A549 (cell line): ENCODE results near the gene MAT2A. TPM values are rescaled to one million over a fixed set of nuclear protein-coding genes. Genes with fewer than 3 reads are reported as not detected.

Experiments used
- ATAC-seq, 2 experiments: fragments of 200-7000 bp in 1 of 2; fragments of >200 bp in 1 of 2; cut with Nextera tagmentation in 1 of 2; cut with Tn5 transposase in 1 of 2; 3 replicates each; pipeline versions ENCODE4 v1.8.0 to v1.9.1; 2018 to 2020; ENCODE audit warnings: mild to moderate bottlenecking in 1 of 2, moderate library complexity in 1 of 2
- CTCF ChIA-PET: fragments of 300-600 bp; sonication (Branson Sonifier 250); formaldehyde crosslinking; extraction: SDS; loops from one replicate; lab custom pipeline; 2021; ENCODE audit warnings: antibody characterized with exemption, inconsistent platforms; lab: Yijun Ruan, JAX
- POLR2A ChIA-PET: fragments of 350-600 bp; formaldehyde crosslinking; extraction: SDS; loops from one replicate; lab custom pipeline; 2021; ENCODE audit warnings: antibody characterized with exemption, inconsistent platforms; lab: Yijun Ruan, JAX
- DNase-seq, 2 experiments: peaks; one replicate each; pipeline versions ENCODE4 v3.0.0 to v3.0.0-alpha.2; 2011 to 2016; ENCODE audit warnings: low read depth in 1 of 2, low spot score in 1 of 2
- FAIRE-seq: peaks from 2 replicates; lab custom pipeline; 2011; peaks lifted over from hg19 to GRCh38; lab: Jason Lieb, UNC
- H3K27ac ChIP-seq, 2 experiments: fragments of >200 bp; sonication (Bioruptor Twin); formaldehyde crosslinking; 3 replicates each; pipeline ENCODE4 v1.5.1; 2016 to 2017
- H3K4me1 ChIP-seq: fragments of >200 bp; sonication (Bioruptor Twin); formaldehyde crosslinking; 3 replicates; pipeline ENCODE4 v1.6.1; 2016
- H3K4me2 ChIP-seq: fragments of >200 bp; sonication (Bioruptor Twin); formaldehyde crosslinking; 3 replicates; pipeline ENCODE4 v1.6.1; 2016
- H3K4me3 ChIP-seq: fragments of >200 bp; sonication (Bioruptor Twin); formaldehyde crosslinking; 3 replicates; pipeline ENCODE4 v1.5.1; 2016
- H3K9me3 ChIP-seq: fragments of >200 bp; sonication (Bioruptor Twin); formaldehyde crosslinking; 3 replicates; pipeline ENCODE4 v1.6.1; 2016
- CEBPB ChIP-seq, 2 experiments: fragments of >200 bp in 1 of 2; sonication (Bioruptor Twin) in 1 of 2; formaldehyde crosslinking in 1 of 2; IDR thresholded peaks; 2 replicates each; pipeline ENCODE4 v1.6.1; 2012 to 2016
- CHD2 ChIP-seq: fragments of 150-350 bp; IDR thresholded peaks from 2 replicates; pipeline ENCODE4 v1.6.1; 2014; ENCODE audit warnings: low read length; ENCODE audit not compliant: partially characterized antibody
- FOSB ChIP-seq: fragments of 250-450 bp; sonication (Bioruptor Pico); IDR thresholded peaks from 2 replicates; pipeline ENCODE4 v1.5.0; 2020; ENCODE audit warnings: mild to moderate bottlenecking, moderate library complexity
- FOXS1 ChIP-seq: fragments of 250-450 bp; sonication (Bioruptor Pico); IDR thresholded peaks from 2 replicates; pipeline ENCODE4 v1.5.0; 2020; ENCODE audit warnings: mild to moderate bottlenecking, moderate library complexity
- HEYL ChIP-seq: fragments of 250-450 bp; sonication (Bioruptor Pico); IDR thresholded peaks from 2 replicates; pipeline ENCODE4 v1.8.0; 2021; ENCODE audit warnings: mild to moderate bottlenecking, moderate library complexity
- HOXB13 ChIP-seq: fragments of 250-450 bp; sonication (Bioruptor Pico); IDR thresholded peaks from 2 replicates; pipeline ENCODE4 v1.5.0; 2020; ENCODE audit warnings: low read depth, mild to moderate bottlenecking, moderate library complexity
- HOXB5 ChIP-seq: fragments of 250-450 bp; sonication (Bioruptor Pico); IDR thresholded peaks from 2 replicates; pipeline ENCODE4 v1.5.0; 2020; ENCODE audit warnings: mild to moderate bottlenecking, moderate library complexity
- JUN ChIP-seq, 2 experiments: fragments of >200 bp; sonication (Bioruptor Twin); formaldehyde crosslinking; IDR thresholded peaks; 2 replicates in 1 of 2; 3 replicates in 1 of 2; pipeline ENCODE4 v1.6.1; 2016 to 2017
- JUNB ChIP-seq: fragments of >200 bp; sonication (Bioruptor Twin); formaldehyde crosslinking; IDR thresholded peaks from 2 replicates; pipeline ENCODE4 v1.6.1; 2016
- KDM1A ChIP-seq: fragments of 200-600 bp; sonication (generic); IDR thresholded peaks from 2 replicates; pipeline ENCODE4 v1.6.1; 2016; ENCODE audit warnings: low read depth, mild to moderate bottlenecking
- KDM5A ChIP-seq: fragments of 200-600 bp; sonication (generic); IDR thresholded peaks from 2 replicates; pipeline ENCODE4 v1.6.1; 2016; ENCODE audit warnings: antibody characterized with exemption, mild to moderate bottlenecking
- MAFK ChIP-seq: fragments of 450-650 bp; IDR thresholded peaks from 2 replicates; pipeline ENCODE4 v1.6.1; 2014; ENCODE audit not compliant: partially characterized antibody
- MYC ChIP-seq: IDR thresholded peaks from 2 replicates; pipeline ENCODE4 v1.6.1; 2012; ENCODE audit warnings: mild to moderate bottlenecking, inconsistent platforms, low read length, improper control_type of control experiment, borderline replicate concordance
- NFE2L2 ChIP-seq: fragments of 150-350 bp; conservative IDR thresholded peaks from 2 replicates; pipeline ENCODE4 v1.6.1; 2014; ENCODE audit warnings: low read length
- NPAS2 ChIP-seq: fragments of 250-450 bp; sonication (Bioruptor Pico); IDR thresholded peaks from 2 replicates; pipeline ENCODE4 v1.8.0; 2022; ENCODE audit warnings: mild to moderate bottlenecking, moderate library complexity, borderline replicate concordance
- POLR2A ChIP-seq: IDR thresholded peaks from 2 replicates; pipeline ENCODE4 v1.6.1; 2012; ENCODE audit warnings: mild to moderate bottlenecking, low read length
- POLR2AphosphoS2 ChIP-seq: conservative IDR thresholded peaks from 2 replicates; pipeline ENCODE4 v1.6.1; 2012; ENCODE audit warnings: low read length, improper control_type of control experiment, inconsistent platforms
- RAD21 ChIP-seq, 2 experiments: fragments of >200 bp in 1 of 2; sonication (Bioruptor Twin) in 1 of 2; formaldehyde crosslinking in 1 of 2; IDR thresholded peaks in 1 of 2; conservative IDR thresholded peaks in 1 of 2; 2 replicates in 1 of 2; 3 replicates in 1 of 2; pipeline ENCODE4 v1.6.1; 2012 to 2018; ENCODE audit warnings: inconsistent platforms in 1 of 2
- RCOR1 ChIP-seq: fragments of 150-350 bp; IDR thresholded peaks from 2 replicates; pipeline ENCODE4 v1.6.1; 2014; ENCODE audit warnings: antibody characterized with exemption, low read length, low read depth
- RFX5 ChIP-seq: fragments of 450-650 bp; IDR thresholded peaks from 2 replicates; pipeline ENCODE4 v1.7.1; 2014; ENCODE audit warnings: antibody characterized with exemption, mild to moderate bottlenecking, moderate library complexity
- SREBF2 ChIP-seq: fragments of 450-650 bp; IDR thresholded peaks from 2 replicates; pipeline ENCODE4 v1.6.1; 2014; ENCODE audit warnings: mild to moderate bottlenecking, moderate library complexity
- TFCP2L1 ChIP-seq: fragments of 250-450 bp; sonication (Bioruptor Pico); IDR thresholded peaks from 2 replicates; pipeline ENCODE4 v1.5.0; 2021; ENCODE audit warnings: mild to moderate bottlenecking
- TP53 ChIP-seq: fragments of 250-450 bp; sonication (Bioruptor Pico); IDR thresholded peaks from 2 replicates; pipeline ENCODE4 v1.5.0; 2021; ENCODE audit warnings: mild to moderate bottlenecking, moderate library complexity
- ZC3H11A ChIP-seq: fragments of 450-650 bp; IDR thresholded peaks from 2 replicates; pipeline ENCODE4 v1.6.1; 2014; ENCODE audit warnings: antibody characterized with exemption, mild to moderate bottlenecking
- ZNF302 ChIP-seq: fragments of 250-450 bp; sonication (Bioruptor Pico); IDR thresholded peaks from 2 replicates; pipeline ENCODE4 v1.9.0; 2021; ENCODE audit warnings: inconsistent platforms, mild to moderate bottlenecking, moderate library complexity
- ZSCAN20 ChIP-seq: fragments of 250-450 bp; sonication (Bioruptor Pico); IDR thresholded peaks from 2 replicates; pipeline ENCODE4 v1.8.0; 2022; ENCODE audit warnings: mild to moderate bottlenecking, moderate library complexity
- WGBS: methylation state at CpG from one replicate; pipeline ENCODE4 v1.1.6; 2017; ENCODE audit errors: missing lambda C conversion rate; 5-methylcytosine and 5-hydroxymethylcytosine counted together
- polyA plus RNA-seq, 4 experiments: library from polyadenylated mRNA; depleted of rRNA in 3 of 4; stranded (reverse); fragments of >200 nt; fragmentation: RNase III in 1 of 4; extraction: RNeasy Plus Mini Kit Qiagen cat#74134 plus additional on column Dnase treatment in 1 of 4; gene quantifications; 2 replicates in 3 of 4; 3 replicates in 1 of 4; pipeline ENCODE4 v1.2.3, GENCODE V29; 2011 to 2017
- TF ChIP-seq, protein P1 (sequence below): fragments of 450-650 bp; IDR thresholded peaks from 2 replicates; pipeline ENCODE4 v1.6.1; 2014; ENCODE audit warnings: antibody characterized with exemption
- TF ChIP-seq, protein P2 (sequence below): fragments of >200 bp; sonication (Bioruptor Twin); formaldehyde crosslinking; IDR thresholded peaks from 2 replicates; pipeline ENCODE4 v1.6.1; 2016

MAT2A gene
- polyA plus RNA-seq, 2 of the 4 experiments (the other 2 are of a cell fraction): 370 to 1,024 TPM

DNA sequence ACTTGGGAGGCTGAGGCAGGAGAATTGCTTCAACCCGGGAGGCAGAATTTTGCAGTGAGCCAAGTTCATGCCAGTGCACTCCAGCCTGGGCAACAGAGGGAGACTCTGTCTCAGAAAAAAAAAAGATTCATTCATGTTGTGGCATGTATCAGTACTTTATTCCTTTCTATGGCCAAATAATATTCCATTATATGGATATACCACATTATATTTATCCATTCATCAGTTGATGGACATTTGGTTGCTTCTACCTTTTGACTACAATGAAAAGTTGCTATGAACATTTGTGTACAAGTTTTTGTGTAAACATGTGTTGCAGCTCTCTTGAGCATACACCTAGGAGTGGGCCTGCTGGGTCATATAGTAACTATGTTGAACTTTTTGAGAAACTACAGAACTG, 9.2 kb upstream of the MAT2A start:
- no peak overlapping the region for H3K4me3 ChIP-seq
- no peak for FAIRE-seq
- ChIA-PET CTCF (interaction anchor here (2.1 to 35.5 kb wide), 4 partner anchors 8 to 111 kb away, joined by 8 to 1185 read pairs (median 76); partner anchors contain the start of genes CAPG, MAT2A and SH2D6), POLR2A (interaction anchor here (1.1 kb wide), 1 partner anchor 9 kb away, joined by 4 read pairs; the partner anchor contains the start of gene MAT2A)
- H3K4me1 ChIP-seq: peaks cover 2% of the 10 kb centered on the region; the same call in 1 of the 3 replicates
- no peak for DNase-seq
- TF ChIP-seq HEYL (CRISPR knock-in tag) (no peak), FOXS1 (CRISPR knock-in tag) (no peak)
- H3K4me2 ChIP-seq: no peak overlapping the region
- H3K27ac ChIP-seq: no peak overlapping the region
- peaks cover 5% of the 10 kb centered on the region; the same call in 2 of the 3 replicates for H3K9me3 ChIP-seq
- 89% methylated on average over 1 of the region's 1 CpG for WGBS
- ATAC-seq: no peak

DNA sequence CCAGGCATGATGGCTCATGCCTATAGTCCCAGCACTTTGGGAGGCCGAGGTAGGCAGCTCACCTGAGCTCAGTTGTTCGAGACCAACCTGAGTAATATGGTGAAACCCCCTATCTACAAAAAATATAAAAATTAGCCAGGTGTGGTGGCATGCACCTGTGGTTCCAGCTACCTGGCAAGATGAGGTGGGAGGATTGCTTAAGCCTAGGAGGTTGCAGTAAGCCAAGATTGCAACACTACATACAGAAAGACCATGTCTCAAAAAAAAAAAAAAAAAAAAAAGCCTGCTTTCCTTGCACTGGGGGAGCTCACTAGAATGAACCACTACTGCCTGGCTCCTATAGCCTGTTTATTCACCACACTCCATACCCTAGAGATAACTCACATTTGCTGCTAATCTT, 7.4 kb upstream of the MAT2A start:
- ATAC-seq (peak in 1 of 2 experiments; percentile 30; a peak in 2 of 6 replicates), DNase-seq (no peak), FAIRE-seq (no peak)
- Histone ChIP-seq H3K4me1 (peaks cover 12% of the 10 kb centered on the region; the same call in 2 of the 3 replicates), H3K4me2 (no peak overlapping the region), H3K4me3 (no peak overlapping the region), H3K9me3 (peaks cover 5% of the 10 kb centered on the region; the same call in 2 of the 3 replicates), H3K27ac (no peak overlapping the region)
- TF ChIP-seq ZNF302 (CRISPR knock-in tag): no peak
- TF ChIP-seq MYC: no peak
- TF ChIP-seq TP53 (CRISPR knock-in tag): no peak
- TF ChIP-seq KDM5A: no peak
- TF ChIP-seq SREBF2: no peak
- no peak for TF ChIP-seq FOSB (CRISPR knock-in tag)
- TF ChIP-seq ZC3H11A: no peak
- no peak for TF ChIP-seq JUN (IDR thresholded peaks at IDR 0.05)
- TF ChIP-seq ZSCAN20 (CRISPR knock-in tag): no peak
- TF ChIP-seq HOXB13 (CRISPR knock-in tag): no peak
- no peak for TF ChIP-seq CHD2
- no peak for TF ChIP-seq TFCP2L1
- TF ChIP-seq POLR2A: no peak
- no peak for TF ChIP-seq JUNB
- TF ChIP-seq MAFK: no peak
- POLR2A ChIA-PET: interaction anchor here (0.6 kb wide), 2 partner anchors 33 to 79 kb away, joined by 3 read pairs; no protein-coding TSS in a partner anchor
- 88% methylated on average over 2 of the region's 2 CpGs for WGBS
- CTCF ChIA-PET: interaction anchor here (1.6 to 35.5 kb wide), 3 partner anchors 14 to 113 kb away, joined by 6 to 1185 read pairs (median 145); partner anchors contain the start of genes CAPG and SH2D6

DNA sequence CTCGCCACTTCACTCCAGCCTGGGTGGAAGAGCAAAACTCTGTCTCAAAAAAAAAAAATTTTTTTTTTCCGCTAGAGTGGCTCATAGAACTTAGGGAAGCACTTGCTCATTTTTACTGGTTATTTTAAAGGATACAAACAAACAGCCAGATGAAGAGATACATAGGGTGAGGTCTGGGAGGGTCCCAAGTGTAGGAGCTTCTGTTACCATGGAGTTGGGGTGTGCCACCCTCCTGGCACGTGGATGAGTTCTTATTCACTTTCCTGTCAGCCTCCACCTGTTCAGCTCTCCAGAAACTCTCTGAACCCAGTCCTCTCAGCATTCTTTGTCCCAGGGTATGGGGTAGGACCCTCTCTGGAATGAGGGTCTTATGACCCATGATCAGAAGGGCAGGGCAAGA, 4.9 kb upstream of the MAT2A start:
- ChIA-PET CTCF (interaction anchor here (0.7 to 35.5 kb wide), 6 partner anchors 17 to 144 kb away, joined by 3 to 1185 read pairs (median 76); partner anchors contain the start of genes CAPG and SH2D6), POLR2A (no interaction called here)

DNA sequence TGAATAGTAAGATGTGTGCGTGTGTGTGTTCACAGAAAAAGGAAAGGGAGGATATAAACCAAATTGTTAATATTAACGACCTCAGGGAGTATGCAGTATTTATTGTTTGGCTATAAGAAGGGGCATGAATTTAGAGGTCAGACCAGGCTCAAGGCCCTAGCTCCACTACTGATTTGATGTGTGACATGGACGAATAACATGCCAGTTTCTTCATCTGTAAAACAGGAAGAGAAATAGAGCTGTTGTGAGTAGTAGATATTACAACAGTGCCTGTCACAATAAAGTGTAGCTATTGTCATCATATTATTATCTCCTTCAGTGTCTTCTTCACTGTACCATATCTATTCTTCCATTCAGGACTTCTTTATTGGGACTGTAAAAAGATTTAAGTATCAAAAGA, 4.1 kb upstream of the MAT2A start:
- H3K4me3 ChIP-seq: no peak overlapping the region
- H3K9me3 ChIP-seq: peaks cover 4% of the 10 kb centered on the region; the same call in 2 of the 3 replicates
- H3K4me1 ChIP-seq: peaks cover 21% of the 10 kb centered on the region; the same call in 2 of the 3 replicates
- 81% methylated on average over 3 of the region's 3 CpGs for WGBS
- FAIRE-seq (no peak), DNase-seq (no peak), ATAC-seq (no peak)
- TF ChIP-seq, protein P1, sequence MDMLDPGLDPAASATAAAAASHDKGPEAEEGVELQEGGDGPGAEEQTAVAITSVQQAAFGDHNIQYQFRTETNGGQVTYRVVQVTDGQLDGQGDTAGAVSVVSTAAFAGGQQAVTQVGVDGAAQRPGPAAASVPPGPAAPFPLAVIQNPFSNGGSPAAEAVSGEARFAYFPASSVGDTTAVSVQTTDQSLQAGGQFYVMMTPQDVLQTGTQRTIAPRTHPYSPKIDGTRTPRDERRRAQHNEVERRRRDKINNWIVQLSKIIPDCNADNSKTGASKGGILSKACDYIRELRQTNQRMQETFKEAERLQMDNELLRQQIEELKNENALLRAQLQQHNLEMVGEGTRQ: no peak
- TF ChIP-seq RFX5 (no peak), NPAS2 (CRISPR knock-in tag) (no peak), HOXB5 (CRISPR knock-in tag) (no peak), CEBPB (IDR thresholded peaks at IDR 0.05) (no peak), JUNB (no peak), RCOR1 (no peak), POLR2AphosphoS2 (no peak), NFE2L2 (no peak), POLR2A (no peak), RAD21 (conservative IDR thresholded peaks at IDR 0.05 in 1 of 2, IDR thresholded peaks at IDR 0.05 in 1 of 2) (no peak)
- TF ChIP-seq, protein P2, sequence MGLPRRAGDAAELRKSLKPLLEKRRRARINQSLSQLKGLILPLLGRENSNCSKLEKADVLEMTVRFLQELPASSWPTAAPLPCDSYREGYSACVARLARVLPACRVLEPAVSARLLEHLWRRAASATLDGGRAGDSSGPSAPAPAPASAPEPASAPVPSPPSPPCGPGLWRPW: no peak
- H3K27ac ChIP-seq: no peak overlapping the region
- no peak overlapping the region for H3K4me2 ChIP-seq
- POLR2A ChIA-PET: no interaction called here
- CTCF ChIA-PET: interaction anchor here (1.5 to 35.5 kb wide), 5 partner anchors 17 to 144 kb away, joined by 5 to 1185 read pairs (median 145); partner anchors contain the start of genes CAPG and SH2D6

More for the DNA sequence above, 4.9 kb upstream of the MAT2A start:
- DNase-seq (no peak), ATAC-seq (no peak)
- Histone ChIP-seq H3K4me2 (no peak overlapping the region), H3K4me3 (no peak overlapping the region), H3K4me1 (peaks cover 21% of the 10 kb centered on the region; the same call in 2 of the 3 replicates), H3K27ac (peak overlapping the region in 1 of 2 experiments; percentile 6; a peak in 1 of 6 replicates), H3K9me3 (peaks cover 5% of the 10 kb centered on the region; the same call in 2 of the 3 replicates)
- WGBS: 83% methylated on average over 3 of the region's 3 CpGs
- no peak for TF ChIP-seq KDM1A
- TF ChIP-seq, all 56 proteins: peak for 0
- no peak for FAIRE-seq
